ENCODE data around the gene MXI1.

DNA sequence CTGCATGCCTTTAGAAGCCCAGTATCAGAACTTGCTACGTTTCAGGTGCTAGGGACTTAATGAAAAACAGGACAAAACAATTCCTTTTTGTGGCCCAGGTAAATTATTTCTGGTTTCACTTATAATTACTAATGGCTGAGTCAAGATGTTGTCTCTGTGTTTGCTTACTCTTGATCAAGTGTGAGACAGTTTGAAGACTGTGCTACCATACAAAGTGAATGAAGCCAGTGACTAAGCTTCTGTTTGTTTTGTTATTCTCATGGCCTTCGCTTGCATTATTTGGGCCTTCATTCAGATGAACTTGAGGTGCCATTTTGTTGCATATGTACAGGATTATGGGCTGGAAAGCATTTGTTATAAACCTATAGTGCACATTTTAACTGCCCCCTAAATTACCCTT, 79.4 kb downstream of the MXI1 start:
- TF ChIP-seq, protein P1, sequence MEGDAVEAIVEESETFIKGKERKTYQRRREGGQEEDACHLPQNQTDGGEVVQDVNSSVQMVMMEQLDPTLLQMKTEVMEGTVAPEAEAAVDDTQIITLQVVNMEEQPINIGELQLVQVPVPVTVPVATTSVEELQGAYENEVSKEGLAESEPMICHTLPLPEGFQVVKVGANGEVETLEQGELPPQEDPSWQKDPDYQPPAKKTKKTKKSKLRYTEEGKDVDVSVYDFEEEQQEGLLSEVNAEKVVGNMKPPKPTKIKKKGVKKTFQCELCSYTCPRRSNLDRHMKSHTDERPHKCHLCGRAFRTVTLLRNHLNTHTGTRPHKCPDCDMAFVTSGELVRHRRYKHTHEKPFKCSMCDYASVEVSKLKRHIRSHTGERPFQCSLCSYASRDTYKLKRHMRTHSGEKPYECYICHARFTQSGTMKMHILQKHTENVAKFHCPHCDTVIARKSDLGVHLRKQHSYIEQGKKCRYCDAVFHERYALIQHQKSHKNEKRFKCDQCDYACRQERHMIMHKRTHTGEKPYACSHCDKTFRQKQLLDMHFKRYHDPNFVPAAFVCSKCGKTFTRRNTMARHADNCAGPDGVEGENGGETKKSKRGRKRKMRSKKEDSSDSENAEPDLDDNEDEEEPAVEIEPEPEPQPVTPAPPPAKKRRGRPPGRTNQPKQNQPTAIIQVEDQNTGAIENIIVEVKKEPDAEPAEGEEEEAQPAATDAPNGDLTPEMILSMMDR (IDR thresholded peaks at IDR 0.05 in 8 of 11, conservative IDR thresholded peaks at IDR 0.05 in 3 of 11) = no peak
- TF ChIP-seq POLR2A (IDR thresholded peaks at IDR 0.05) = no peak
- no peak for TF ChIP-seq POLR2AphosphoS5 (IDR thresholded peaks at IDR 0.05)
